DMS153 (cell line): ENCODE measurements around the gene SGF29.
"Not testable (repeated sequence)": the region's sequence is repeated elsewhere in the genome, so short reads cannot be mapped to it uniquely, and the experiment has no call there.

Experiments
- DNase-seq: peaks from one replicate; lab custom pipeline; 2025; lab: John Stamatoyannopoulos, UW

The SGF29 gene

DNA sequence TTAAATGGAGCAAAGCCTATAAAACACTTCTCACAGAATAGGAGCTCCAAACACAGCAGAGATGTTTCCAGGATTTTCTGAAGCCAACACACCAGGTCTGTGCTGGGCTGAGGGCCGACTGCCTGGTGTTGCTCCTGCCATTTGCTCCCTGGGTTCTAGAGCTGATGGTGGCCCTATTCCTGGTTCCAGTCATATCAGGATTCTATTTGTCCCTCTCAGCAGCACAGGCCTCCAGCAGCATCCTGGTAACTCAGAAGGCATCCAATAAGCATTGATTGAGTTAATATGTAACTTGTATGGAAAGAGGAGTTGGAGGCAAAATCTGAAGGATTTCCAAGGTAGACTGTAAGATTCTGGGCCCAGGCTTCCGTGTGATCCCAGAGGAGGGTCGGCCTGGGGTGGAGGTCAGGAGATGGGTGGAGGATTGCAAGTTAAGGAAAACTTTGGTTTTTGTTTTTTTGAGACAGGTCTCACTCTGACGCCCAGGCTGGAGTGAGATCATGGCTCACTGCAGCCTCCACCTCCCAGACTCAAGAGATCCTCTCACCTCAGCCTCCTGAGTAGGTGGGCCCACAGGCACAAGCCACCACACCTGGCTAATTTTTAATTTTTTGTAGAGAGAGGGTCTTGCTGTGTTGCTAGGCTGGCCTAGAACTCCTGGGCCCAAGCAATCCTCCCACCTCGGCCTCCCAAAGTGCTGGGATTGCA lies 20.6 kb upstream of the SGF29 start:
- no peak for DNase-seq

DNA sequence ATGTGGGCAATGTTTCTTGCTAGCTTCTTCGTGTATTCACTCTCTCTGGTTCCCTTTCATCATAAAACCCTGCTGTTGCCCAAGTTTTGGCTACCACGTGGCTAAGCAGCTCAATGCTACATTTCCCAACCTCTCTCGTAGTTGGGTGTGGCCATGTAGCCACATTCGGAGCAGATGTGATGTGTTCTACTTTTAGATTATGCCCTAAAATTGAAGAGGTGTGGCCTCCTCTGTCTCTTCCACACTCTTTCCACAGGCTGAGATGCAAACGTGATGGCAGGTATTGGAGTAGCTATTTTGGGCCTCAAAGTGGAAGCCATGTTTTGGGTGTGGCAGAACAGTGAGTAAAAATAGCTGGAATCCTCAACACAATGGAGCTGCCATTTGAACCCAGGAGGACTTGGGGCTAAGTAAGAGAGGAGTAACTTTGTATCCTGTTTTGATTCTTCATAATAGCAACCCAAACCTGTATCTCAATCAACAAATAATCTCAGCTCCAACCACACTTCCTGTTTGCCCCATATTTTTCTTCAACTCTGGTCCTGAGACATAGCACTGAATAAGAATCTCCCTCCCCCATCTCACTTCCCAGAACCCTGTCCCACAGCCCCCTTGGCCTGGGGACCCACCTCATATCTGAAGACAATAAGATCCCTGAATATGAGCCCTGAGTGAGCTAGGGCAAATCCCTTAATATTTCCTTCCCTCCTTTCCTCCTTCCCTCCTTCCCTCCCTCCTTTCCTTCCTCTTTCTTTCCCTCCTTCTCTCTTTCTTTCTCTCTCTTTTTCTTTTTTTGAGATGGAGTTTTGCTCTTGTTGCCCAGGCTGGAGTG lies 19.0 kb upstream of the SGF29 start:
- DNase-seq: no peak

DNA sequence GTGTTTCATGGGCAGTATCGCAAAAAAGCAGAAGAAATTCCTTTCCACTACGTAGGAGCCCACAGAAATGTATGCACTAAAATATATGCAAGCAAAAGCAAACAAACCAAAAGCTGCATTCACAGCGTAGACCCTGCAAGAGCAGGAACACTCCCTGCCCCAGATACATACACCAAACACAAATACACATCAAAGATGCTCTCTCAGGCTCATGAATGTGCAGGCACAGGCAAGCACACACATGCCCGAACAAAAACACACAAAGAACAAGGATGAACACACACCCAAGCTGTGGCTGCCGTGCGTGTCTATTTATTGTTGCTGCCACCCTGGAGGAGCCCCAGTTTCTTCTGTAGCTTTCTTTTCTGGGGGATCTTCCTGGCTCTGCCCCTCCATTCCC lies 16.6 kb upstream of the SGF29 start:
- peak; percentile 81 for DNase-seq

DNA sequence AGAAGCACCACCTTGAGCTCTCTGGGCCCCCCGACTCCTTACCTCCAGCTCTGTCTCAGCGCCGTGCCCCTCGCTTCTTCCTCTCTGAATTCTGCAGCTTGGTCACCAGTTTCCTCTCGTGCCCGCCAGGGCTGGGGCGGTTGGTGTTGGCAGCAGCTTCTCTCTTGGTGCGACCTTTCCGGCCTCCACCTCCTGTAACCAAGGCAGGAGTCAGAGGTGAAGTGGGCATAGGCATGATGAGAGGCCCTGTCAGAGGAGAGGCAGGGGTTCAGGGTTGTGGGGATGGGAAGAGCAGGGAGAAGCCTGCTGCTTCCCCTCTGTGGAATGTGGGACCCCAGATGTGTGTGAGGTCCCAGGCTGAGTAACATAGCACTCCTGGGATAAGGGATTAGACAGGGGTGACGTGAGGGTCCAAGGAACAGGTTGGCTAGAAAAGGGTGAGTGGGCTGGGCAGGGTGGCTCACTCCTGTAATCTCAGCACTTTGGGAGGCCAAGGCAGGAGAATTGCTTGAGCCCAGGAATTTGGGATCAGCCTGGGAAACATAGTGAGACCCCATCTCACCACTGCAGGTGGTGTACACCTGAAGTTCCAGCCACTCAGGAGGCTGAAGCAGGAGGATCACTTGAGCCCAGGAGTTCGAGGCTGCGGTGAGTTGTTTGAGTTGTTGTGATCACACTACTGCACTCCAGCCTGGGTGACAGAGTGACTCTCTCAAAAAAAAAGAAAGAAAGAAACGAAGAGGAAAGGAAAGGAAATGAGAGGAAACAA lies 15.6 kb upstream of the SGF29 start:
- DNase-seq: no peak

DNA sequence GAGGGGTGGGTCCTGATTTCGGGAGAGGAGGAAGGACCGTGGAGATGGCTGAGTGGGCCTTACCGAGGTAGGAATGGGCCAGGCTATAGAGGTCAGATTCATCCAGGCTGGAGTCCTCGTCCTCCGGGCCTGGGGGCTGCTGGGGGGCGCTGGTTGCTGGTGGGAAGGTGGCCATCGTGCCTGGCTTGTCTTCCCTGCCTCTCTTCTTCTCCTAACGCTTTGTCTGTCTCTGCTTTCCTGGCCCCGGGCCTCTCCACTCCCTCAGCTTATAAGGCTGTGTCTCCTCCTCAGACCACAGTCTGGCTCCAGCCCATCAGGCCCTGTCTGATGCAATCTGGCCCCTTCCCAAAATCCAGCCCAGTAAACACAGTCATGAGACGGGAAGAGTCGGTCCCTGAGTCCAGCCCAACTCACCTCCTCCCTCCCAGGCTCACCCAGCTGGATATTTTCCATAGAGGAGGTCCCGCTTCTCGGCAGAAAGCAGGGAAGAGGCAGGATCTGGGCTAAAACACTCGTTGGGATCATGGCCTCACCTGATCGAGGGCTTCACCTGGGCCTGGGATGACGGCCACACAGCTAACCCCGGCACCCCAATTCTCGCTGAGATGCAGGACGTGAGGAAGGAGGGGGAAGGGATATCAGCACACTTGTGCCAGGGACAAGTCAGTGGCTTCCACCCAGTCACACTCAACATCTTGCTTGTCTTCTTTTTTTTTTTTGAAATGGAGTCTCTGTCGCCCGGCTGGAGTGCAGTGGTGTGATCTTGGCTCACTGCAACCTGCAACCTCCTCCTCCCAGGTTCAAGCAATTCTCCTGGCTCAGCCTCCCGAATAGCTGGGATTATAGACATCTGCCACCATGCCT lies 14.8 kb upstream of the SGF29 start, which contains the start of gene NUPR1:
TSS of gene NUPR1 (minus strand) at position 242 of the 864 bp plus-strand sequence. CDS start at position 175, 67 bp downstream.
- DNase-seq: peak; percentile 65

DNA sequence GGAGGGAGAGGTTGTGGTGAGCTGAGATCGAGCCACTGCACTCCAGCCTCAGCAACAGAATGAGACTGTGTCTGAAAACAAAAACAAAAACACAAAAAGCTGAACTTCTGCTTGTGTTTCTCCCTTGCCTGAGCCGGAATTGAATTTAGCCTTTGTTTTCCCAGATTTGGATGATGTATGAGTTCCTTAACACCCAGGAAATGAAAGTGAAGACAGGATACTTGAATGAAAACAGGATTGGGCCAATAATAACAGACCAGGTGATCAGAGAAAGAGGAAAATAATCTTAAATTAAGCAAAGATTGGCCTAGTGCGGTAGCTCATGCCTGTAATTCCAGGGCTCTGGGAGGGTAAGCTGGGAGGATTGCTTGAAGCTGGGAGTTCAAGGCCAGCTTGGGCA lies 13.4 kb upstream of the SGF29 start:
- no peak for DNase-seq

DNA sequence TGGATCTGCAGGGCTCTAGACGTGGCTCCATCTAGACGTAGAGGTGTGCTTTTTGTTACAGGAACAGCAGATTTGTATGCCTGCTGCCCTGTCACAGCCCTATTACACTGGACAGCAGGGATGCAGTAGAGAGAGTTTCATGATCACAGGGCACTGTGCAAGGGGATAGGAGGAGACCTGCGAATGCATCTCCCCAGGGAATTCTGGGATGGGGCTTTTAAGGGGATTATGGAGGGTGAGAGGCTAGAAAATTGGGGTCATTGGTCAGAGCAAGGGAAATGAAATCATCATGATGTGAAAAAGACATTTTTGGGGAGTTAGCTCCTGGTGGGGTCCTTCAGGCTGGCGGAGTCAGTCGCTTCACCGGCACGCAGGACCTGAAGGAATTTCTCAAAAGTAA lies 11.1 kb upstream of the SGF29 start:
- no peak for DNase-seq

DNA sequence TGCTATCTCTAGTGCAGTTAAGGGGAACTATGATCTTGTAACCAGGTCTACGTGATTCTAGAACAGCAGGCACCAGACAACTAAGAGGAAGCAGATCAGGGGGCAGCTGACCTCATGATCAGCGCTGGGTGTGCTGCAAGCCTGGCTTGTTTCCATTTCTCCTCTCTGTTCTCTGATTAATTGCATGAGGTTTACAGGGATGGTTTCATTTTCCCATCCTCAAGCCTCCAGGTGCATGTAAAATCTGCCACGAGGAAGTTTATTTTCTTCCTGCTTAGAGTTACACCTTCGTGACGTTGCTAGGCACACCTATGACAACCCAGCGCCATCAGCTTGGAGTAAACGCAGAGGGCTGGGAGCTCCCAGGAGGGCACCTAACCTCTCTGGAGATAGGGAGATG lies 10.6 kb upstream of the SGF29 start:
- peak; percentile 93 for DNase-seq

DNA sequence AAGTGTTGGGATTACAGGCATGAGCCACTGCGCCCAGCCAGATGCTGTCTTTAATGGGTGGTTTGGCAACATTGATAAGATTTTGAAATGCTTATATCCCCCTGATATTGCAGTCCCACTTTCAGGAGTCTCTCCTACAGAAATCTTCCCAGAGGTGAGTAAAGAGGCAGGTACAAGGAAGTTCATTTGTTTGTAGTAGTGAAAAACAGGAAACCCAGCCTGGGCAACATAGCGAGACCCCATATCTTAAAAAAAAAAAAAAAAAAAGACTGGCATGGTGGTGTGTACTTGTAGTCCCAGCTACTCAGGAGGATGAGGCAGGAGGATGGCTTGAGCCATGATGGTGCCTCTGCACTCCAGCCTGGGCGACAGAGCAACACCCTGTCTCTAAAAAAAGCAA lies 8.7 kb upstream of the SGF29 start:
- DNase-seq: no peak

DNA sequence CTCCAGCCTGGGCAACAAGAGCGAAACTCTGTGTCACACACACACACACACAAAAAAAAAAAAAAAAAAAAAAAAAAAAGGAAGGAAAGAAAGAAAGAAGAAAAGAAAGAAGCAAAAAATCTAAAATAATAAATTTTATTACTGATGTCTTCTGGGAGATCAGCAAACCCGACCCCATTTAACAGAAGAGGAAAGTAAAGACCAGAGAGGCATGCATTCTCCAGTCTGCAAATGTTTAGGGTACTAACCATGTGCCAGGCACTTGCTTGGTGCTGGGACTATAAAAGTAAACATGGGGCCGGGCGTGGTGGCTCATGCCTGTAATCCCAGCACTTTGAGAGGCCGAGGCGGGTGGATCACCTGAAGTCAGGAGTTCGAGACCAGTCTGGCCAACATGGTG lies 7.8 kb upstream of the SGF29 start:
- not testable (repeated sequence) for DNase-seq

DNA sequence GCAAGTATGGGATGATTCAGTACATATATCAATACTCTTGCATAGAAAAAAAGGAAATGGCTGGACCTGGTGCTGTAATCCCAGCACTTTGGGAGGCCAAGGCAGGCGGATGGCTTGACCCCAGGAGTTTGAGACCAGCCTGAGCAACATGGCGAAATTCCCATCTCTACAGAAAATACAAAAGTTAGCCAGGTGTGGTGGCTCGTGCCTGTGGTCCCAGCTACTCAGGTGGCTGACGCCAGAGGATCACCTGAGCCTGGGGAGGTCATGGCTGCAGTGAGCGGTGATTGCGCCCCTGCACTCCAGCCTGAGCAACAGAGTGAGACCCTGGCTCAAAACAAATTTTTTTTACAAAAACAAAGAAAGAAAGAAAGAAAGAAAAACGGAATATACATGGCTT lies 7.1 kb upstream of the SGF29 start:
- DNase-seq: no peak

DNA sequence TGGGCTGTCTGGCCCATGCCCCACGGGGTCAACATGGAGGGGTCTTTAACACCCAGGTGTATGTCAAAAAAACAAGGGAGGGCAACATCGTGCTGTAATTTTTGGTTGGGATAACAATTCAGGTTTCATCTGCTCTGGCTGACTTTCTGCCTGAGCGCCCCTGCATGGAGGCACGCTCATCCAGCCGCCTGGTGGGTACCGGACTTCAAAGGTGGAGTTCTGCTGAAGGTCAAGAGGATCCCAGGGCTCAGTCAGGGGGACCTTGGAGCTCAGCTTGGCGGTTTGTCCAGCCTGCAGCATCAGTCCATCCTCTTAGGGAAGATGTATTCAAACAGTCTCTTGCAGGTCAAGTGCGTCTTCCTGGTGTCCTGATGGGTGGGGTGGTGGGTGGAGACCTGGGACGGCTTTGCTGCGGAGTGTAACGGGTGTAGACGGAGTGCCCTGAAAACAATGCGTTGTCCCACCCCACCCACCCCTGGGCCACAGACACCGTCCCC lies 5.4 kb upstream of the SGF29 start:
- DNase-seq: no peak

DNA sequence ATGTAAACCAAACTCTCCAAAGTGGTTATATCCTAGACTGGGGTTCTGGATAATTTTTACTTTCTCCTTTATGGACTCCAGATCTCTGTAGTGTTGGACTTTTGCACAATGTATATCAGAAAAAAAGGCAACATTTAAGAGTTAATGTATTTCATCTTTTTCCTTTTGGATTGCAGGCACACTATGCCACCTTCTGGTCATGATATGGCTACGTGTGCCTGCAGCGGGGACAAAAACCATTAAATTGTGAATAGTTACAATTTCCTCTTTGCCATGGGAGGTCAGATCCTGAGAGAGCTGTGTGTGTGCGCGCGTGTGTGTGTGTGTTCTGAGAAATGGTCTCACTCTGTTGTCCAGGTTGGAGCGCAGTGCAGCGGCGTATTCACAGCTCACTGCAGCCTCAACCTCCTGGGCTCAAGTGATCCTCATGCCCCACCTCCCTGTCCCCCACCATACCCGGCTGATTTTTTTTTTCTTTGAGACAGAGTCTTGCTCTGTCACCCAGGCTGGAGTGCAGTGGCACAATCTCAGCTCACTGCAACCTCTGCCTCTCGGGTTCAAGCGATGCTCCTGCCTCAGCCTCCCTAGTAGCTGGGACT lies 4.3 kb upstream of the SGF29 start:
- DNase-seq: peak; percentile 27

DNA sequence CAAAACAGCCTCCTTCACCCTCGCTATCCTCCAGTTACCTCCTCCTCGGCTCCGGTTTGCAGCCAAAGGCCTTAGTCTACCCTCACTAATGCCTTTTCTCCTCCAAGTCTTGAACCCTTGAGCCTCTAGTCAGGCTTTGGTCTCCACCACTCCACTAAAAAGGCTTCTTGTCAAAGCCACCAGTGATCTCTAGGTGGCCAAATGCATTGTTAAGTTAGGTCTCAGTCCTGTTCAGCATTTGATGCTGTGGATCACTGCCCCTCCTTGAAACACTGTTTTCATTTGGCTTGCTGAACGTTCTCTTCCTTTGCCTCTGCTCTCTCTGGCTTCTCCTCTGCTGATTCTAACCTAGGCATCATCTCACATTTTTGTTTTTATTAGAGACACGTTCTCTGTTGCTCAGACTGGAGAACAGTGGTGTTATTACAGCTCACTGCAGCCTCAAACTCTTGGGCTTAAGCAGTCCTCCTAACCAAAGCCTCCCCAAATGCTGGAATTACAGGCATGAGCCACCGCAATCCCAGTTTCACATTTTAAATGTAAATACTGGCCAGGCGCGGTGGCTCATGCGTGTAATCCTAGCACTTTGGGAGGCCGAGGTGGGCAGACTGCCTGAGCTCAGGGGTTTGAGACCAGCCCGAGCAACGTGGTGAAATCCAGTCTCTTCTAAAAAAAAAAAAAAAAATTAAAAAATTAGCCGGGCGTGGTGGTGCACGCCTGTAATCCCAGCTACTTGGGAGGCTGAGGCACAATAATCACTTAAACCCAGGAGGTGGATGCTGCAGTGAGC lies 1.1 kb downstream of the SGF29 start:
- DNase-seq: no peak

DNA sequence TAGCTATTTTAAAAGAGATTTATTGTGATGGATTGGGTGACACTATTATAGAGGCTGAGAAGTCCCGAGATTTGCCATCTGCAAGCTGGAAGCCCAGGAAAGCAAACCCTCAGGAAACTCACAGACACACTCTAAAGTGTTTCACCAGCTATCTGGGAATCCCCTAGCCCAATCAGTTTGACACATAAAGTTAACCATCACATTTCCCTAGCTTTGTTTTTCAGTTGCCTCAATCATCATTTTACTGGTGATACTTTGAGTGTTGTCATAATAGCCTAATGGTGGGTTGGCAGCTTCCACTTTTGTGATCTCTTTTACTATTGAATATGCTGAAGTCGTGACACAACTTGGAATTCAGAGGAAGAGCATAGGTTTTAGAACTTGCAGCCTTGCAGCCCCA lies 1.8 kb downstream of the SGF29 start:
- no peak for DNase-seq

DNA sequence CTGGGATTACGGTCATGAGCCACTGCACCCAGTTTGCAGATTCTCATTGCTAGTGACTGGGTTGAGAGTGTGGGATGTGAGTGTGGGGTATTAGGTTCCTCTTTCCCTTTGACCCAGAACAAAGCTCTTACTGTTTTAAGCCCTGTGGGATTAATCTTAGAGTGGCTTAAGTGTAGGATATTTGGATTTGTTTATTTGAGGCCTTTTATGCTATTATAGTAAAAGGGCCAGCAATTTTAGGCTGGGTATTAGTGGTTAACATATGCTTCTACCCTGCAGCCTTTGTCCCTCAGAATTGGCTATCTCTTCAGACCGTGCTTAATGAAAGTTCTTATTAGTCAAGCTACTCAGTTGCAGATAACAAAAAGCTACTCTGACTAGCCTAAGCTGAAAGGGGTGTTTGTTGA lies 3.2 kb downstream of the SGF29 start:
- no peak for DNase-seq

DNA sequence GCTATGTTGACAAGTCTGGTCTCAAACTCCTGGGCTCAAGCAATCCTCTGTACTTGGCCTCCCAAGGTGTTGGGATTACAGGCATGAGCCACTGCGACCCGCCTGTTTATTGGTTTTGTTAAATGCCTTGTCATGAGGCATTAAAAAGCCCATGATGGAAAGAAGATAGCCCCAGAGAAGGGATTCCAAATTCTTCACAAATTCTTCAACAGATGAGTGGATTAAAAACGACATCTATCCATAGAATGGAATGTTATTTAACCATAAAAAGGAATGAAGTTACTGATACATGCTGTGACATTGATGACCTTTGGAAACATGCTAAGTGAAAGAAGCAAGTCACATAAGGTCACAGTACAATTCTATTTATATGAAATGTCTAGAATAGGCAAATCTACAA lies 4.7 kb downstream of the SGF29 start:
- DNase-seq: no peak

DNA sequence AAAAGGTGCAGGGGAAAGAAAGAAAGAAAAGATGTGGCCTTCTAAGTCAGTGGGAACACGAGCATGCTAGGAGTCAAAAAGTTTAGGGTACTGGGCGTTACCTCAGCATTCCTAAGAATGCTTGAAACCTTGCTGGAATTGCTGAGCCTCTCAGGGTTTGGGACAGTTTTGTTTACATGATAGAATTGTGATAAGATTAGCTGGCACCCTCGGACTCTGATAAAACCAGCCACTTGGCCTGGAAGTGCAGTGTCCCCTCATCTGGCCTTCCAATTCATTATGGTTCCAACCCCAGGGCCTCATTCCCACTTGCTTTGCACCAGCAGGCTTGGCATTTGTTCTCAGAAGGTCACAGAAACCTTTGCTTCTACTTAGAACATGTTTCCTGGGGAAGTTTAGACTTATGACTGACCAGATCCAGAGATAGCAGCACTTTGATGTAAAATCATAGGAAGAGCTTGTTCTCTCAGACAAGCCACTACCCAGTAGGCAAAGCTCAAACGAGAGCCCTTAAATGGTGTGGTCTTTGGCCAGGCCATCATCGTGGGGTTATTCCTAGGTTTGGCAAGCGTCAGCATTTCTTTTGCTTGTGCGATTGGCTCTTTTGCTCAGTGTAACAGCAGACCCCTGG lies 8.0 kb downstream of the SGF29 start:
- no peak for DNase-seq

DNA sequence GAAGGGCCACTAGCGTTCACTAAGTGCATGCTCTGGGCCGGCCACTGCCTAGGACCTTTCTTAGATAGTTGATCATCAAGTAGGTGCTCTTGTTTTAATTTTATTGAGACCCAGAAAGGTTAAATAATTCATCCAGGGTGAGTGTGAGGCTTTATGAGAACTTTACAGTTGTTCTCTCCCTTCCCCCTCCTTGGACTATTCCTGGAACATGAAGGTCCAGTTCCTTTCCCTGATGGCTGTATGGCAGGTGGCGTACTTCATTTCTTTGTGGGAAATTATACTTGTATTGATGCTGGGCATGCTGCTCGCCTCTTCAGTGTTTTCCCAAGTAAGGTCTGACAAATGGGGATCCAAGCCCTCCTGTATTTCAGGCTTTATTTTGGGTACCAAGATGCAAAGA lies 8.5 kb downstream of the SGF29 start:
- DNase-seq: no peak

DNA sequence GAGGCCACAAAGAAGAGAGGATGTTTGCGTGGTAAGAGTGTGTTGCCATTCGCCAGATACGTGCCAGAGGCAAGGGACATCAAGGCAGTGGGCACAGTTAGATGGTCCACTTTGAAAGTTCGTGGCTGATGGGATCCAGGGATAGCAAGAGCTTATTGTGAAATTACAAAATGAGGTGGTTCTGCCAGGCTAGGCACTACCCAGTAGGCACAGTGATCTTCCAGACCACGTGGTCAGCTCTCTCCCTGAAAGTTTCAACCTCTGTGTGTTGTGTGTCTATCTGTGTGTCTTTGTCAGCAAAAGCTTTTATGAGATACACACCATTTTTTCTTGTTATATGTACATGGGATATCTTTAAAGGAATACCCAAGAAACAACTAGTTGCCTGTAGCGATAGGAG lies 9.5 kb downstream of the SGF29 start:
- no peak for DNase-seq
